ENCODE results near the gene SRBD1. TPM values are rescaled to one million over a fixed set of nuclear protein-coding genes. Genes with fewer than 3 reads are reported as not detected.
"Not testable (repeated sequence)": the region's sequence is repeated elsewhere in the genome, so short reads cannot be mapped to it uniquely, and the experiment has no call there.

The SRBD1 gene
- total RNA-seq, 1 donor, result 22.4 TPM

DNA sequence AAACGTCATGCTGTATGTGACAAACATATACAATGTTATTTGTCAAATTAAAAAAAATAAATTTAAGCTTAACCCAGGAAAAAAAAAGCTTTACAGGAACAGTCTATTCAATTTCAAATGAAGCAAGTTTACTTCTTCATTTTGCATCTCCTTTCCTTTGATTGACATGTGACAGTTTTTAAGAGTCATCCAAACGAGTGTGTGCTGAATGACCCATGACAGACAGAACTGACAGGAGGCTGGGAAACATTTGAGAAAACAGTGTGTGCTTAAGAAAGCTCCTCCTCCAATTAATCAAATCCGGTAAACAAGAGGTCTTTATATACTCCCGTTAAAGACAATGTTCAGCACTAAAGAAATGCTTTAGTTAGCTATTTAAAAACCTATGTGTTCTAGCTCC, 177.7 kb downstream of the SRBD1 start:
- TF ChIP-seq, protein P1, sequence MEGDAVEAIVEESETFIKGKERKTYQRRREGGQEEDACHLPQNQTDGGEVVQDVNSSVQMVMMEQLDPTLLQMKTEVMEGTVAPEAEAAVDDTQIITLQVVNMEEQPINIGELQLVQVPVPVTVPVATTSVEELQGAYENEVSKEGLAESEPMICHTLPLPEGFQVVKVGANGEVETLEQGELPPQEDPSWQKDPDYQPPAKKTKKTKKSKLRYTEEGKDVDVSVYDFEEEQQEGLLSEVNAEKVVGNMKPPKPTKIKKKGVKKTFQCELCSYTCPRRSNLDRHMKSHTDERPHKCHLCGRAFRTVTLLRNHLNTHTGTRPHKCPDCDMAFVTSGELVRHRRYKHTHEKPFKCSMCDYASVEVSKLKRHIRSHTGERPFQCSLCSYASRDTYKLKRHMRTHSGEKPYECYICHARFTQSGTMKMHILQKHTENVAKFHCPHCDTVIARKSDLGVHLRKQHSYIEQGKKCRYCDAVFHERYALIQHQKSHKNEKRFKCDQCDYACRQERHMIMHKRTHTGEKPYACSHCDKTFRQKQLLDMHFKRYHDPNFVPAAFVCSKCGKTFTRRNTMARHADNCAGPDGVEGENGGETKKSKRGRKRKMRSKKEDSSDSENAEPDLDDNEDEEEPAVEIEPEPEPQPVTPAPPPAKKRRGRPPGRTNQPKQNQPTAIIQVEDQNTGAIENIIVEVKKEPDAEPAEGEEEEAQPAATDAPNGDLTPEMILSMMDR (IDR thresholded peaks at IDR 0.05; ENCODE audit: insufficient read depth, low read length), result no peak
- no peak overlapping the region for H3K4me3 ChIP-seq (ENCODE audit: low read depth, low read length)
- no peak for DNase-seq (ENCODE audit: low read depth)

DNA sequence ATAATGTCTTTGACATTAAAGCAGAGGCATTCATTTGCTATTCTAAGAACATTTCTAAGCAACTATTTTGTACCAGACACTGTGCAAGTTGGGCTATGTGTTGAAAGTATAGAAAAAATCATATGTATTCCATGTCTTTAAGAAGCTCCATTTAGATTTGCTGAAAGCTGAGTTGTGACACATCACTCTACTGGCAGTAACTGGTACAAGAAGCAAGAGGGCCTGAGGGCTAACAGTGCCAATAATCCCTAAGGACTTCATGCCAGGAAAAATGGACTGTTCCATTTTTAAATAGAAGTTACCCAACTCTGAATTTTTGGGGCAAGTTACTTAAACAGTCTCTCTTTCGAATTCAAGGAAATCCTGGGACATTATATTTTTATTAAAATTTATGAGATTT, 178.7 kb downstream of the SRBD1 start:
- peak; percentile 44 for DNase-seq (ENCODE audit: low read depth)
- no peak overlapping the region for H3K4me3 ChIP-seq (ENCODE audit: low read depth, low read length)
- TF ChIP-seq, protein P1 (IDR thresholded peaks at IDR 0.05; ENCODE audit: insufficient read depth, low read length), result no peak

DNA sequence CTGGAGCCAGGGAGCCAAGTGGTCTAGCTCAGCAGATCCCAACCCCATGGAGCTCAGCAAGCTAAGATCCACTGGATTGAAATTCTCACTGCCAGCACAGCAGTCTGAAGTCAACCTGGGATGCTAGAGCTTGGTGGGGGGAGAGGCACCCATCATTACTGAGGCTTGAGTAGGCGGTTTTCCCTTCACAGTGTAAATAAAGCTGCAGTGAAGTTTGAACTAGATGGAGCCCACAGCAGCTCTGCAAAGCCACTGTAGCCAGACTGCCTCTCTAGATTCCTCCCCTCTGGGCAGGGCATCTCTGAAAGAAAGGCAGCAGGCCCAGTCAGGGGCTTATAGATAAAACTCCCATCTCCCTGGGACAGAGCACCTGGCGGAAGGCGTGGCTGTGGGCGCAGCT, 185.0 kb downstream of the SRBD1 start:
- DNase-seq (ENCODE audit: low read depth); H3K4me3 ChIP-seq (ENCODE audit: low read depth, low read length): not testable (repeated sequence)

DNA sequence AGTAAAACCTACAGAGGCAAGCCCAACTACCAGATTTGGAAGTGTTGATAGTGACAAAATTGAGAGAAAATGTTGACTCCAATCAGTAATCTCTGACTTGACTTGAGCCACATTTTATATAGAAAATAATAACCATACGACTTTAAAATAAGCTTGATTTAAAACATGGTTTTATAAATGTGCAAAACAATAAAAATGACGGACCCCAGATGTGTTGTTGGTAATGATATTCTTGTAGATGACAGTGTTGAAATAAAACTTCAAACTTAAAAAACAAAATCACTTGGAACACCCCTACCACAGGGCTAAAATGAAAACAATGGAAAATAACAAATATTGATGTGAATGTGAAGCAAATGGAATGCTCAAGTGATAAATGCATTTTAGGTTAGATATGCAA, 188.1 kb downstream of the SRBD1 start:
- no peak overlapping the region for H3K4me3 ChIP-seq (ENCODE audit: low read depth, low read length)
- TF ChIP-seq, protein P1 (IDR thresholded peaks at IDR 0.05; ENCODE audit: insufficient read depth, low read length), result no peak
- DNase-seq (ENCODE audit: low read depth), result no peak

DNA sequence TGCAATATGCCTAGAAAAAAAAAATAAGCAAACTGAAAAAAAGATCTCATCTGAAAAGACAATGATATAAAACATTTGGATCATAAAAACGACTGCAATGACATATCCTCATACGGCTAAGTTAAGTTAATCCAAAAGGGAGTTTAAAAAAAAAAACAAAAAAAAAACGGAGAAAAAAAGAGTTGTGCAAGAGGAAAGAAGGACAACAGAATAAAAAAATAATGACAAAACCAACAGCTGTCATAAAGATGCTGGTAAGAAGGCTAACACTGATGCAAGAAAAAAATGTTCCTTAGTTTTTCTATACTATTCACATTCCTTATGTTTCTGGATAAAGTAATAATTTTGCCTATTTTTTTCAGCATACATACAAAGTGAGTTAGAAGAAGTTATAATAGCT, 192.5 kb downstream of the SRBD1 start:
- H3K4me3 ChIP-seq (ENCODE audit: low read depth, low read length), result no peak overlapping the region
- TF ChIP-seq, protein P1 (IDR thresholded peaks at IDR 0.05; ENCODE audit: insufficient read depth, low read length), result no peak
- DNase-seq (ENCODE audit: low read depth), result no peak

DNA sequence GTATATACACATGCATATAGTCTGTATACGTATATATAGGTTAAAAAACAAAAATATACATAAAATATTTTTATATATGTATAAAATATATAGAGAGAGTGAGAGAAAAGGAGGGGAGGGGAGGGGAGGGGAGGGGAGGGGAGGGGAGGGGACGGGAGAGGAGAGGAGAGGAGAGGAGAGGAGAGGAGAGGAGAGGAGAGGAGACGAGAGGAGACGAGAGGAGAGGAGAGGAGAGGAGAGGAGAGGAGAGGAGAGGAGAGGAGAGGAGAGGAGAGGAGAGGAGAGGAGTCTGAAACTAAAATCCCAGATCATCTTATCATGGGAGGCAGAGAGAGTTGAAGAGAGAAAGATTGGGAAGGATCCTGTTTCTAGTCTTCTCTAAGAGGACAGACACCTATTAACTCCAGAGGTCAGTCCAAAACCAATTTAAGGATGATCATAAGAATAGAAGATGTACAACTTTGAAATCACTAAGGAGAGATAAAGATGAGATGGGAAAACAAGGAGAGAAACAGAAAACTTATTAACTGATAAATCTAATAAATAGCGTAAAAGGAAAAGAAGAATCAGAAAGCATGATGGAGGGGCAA, 195.4 kb downstream of the SRBD1 start:
- H3K4me3 ChIP-seq (ENCODE audit: low read depth, low read length), result no peak overlapping the region
- DNase-seq (ENCODE audit: low read depth), result no peak
- TF ChIP-seq, protein P1 (IDR thresholded peaks at IDR 0.05; ENCODE audit: insufficient read depth, low read length), result no peak

DNA sequence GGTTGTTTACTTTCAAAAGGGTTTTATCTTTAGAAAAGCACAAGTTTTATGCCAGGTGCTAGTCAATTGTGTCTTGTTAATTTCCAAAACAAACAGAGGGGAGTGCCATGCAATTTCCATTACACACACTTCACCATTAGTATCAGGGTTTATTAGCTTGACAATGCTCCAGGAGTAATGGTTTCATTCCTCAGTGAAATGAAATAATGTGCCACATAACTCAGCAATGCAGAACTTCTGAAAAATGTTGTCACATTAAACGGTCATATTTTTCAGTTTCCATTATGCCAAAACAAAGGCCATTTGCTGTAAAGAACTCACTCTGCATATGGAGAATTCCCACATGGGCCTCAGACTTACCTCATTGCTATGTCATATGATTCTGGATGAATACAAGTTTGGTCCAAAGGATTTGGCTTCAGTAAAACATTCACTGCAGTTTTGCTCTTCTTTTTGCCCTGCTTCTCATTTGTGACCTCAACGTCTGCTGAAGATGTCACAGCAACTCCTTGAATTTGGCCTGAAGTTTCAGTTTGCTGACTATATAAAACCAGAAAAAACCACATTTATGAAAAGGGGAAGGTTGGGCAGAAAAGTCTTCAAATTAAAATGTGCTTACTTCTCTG, 198.2 kb downstream of the SRBD1 start:
- H3K4me3 ChIP-seq (ENCODE audit: low read depth, low read length), result no peak overlapping the region
- TF ChIP-seq, protein P1 (IDR thresholded peaks at IDR 0.05; ENCODE audit: insufficient read depth, low read length), result no peak
- peak; percentile 53 for DNase-seq (ENCODE audit: low read depth)

All from fibroblast of the aortic adventitia (primary cell).